ENCODE results near the gene JAK3. TPM values are rescaled to one million over a fixed set of nuclear protein-coding genes. Genes with fewer than 3 reads are reported as not detected.
"Not testable (repeated sequence)": the region's sequence is repeated elsewhere in the genome, so short reads cannot be mapped to it uniquely, and the experiment has no call there.

The JAK3 gene
- total and polyA plus RNA-seq, 2 experiments from 2014 or later: 3.0 to 3.2 TPM

DNA sequence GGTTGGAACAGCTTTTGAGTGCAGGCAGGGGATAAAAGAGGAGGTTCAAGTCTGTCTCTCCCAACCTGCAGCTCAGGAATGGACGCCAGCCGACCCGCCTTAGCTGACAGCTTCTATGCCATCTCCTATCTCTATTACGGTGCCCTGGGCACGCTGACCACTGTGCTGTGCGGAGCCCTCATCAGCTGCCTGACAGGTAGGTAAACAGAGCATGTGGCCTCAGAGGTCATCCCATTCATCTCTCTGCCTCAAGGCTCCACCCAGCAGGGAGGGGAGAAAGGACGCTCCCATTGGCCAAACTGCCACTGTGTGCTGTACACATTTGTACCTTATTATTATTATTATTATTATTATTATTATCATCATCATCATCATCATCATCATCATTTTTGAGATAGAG lies 40.5 kb upstream of the JAK3 start:
- Histone ChIP-seq H3K4me1 (ENCODE audit: insufficient read depth) (no peaks in the 10 kb centered on the region), H2AFZ (no peak overlapping the region), H3K36me3 (replicated peaks; ENCODE audit: insufficient read depth, low read depth) (no peaks in the 10 kb centered on the region), H3K4me2 (no peak overlapping the region), H3K27ac (no peak overlapping the region), H3K9me2 (replicated peaks; ENCODE audit: insufficient read depth) (no peaks in the 10 kb centered on the region), H3K79me2 (no peaks in the 10 kb centered on the region), H4K20me1 (ENCODE audit: insufficient read depth, poor library complexity, severe bottlenecking) (no peaks in the 10 kb centered on the region), H3K27me3 (no peaks in the 10 kb centered on the region), H3K9me3 (ENCODE audit: low read depth) (no peaks in the 10 kb centered on the region), H3K4me3 (no peak overlapping the region)
- TF ChIP-seq, protein P1, sequence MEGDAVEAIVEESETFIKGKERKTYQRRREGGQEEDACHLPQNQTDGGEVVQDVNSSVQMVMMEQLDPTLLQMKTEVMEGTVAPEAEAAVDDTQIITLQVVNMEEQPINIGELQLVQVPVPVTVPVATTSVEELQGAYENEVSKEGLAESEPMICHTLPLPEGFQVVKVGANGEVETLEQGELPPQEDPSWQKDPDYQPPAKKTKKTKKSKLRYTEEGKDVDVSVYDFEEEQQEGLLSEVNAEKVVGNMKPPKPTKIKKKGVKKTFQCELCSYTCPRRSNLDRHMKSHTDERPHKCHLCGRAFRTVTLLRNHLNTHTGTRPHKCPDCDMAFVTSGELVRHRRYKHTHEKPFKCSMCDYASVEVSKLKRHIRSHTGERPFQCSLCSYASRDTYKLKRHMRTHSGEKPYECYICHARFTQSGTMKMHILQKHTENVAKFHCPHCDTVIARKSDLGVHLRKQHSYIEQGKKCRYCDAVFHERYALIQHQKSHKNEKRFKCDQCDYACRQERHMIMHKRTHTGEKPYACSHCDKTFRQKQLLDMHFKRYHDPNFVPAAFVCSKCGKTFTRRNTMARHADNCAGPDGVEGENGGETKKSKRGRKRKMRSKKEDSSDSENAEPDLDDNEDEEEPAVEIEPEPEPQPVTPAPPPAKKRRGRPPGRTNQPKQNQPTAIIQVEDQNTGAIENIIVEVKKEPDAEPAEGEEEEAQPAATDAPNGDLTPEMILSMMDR (IDR thresholded peaks at IDR 0.05; ENCODE audit: poor library complexity): no peak
- no peak for TF ChIP-seq EZH2 (IDR thresholded peaks at IDR 0.05; ENCODE audit: borderline replicate concordance)
- TF ChIP-seq EZH2phosphoT487 (IDR thresholded peaks at IDR 0.05; ENCODE audit: low read depth, severe bottlenecking, unreplicated experiment): no peak
- 72% methylated on average over 7 of the region's 7 CpGs for WGBS (ENCODE audit: low lambda C conversion rate, missing lambda C conversion rate)
- no peak for DNase-seq (ENCODE audit: low spot score)

DNA sequence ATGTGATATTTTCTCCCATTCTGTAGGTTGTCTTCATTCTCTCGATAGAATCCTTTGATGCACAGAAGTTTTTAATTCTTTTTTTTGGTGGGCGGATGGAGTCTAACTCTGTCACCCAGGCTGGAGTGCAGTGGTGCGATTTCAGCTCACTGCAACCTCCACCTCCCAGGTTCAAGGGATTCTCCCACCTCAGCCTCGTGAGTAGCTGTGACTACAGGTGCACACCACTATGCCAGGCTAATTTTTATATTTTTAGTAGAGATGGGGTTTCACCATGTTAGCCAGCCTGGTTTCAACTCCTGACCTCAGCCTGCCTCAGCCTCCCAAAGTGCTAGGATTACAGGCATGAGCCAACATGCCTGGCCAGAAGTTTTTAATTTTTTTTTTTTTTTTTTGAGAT lies 39.4 kb upstream of the JAK3 start:
- H3K79me2 ChIP-seq; H4K20me1 ChIP-seq (ENCODE audit: insufficient read depth, poor library complexity, severe bottlenecking); H3K36me3 ChIP-seq (replicated peaks; ENCODE audit: insufficient read depth, low read depth); H3K4me1 ChIP-seq (ENCODE audit: insufficient read depth); H3K4me3 ChIP-seq; H3K9me3 ChIP-seq (ENCODE audit: low read depth); H2AFZ ChIP-seq; H3K9me2 ChIP-seq (replicated peaks; ENCODE audit: insufficient read depth); H3K4me2 ChIP-seq; DNase-seq (ENCODE audit: low spot score); H3K27ac ChIP-seq; H3K27me3 ChIP-seq: not testable (repeated sequence)
- whole genome bisulfite sequencing (ENCODE audit: low lambda C conversion rate, missing lambda C conversion rate): 88% methylated on average over 4 of the region's 4 CpGs

DNA sequence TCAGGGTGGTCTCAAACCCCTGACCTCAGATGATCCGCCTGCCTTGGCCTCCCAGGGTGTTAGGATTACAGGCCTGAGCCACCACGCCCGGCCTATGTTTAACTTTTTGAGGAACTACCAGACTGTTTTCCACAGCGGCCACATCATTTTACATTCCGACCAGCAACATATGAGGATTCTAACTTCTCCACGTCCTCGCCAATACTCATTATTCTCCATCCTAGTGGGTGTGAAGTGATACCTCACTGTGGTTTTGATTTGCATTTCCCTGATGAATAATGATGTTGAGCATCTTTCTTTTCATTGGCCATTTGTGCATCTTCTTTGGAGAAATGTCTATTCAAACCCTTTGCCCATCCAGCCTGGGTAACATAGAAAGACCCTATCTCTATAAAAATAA lies 38.7 kb upstream of the JAK3 start:
- H2AFZ ChIP-seq: no peak overlapping the region
- no peaks in the 10 kb centered on the region for H3K79me2 ChIP-seq

DNA sequence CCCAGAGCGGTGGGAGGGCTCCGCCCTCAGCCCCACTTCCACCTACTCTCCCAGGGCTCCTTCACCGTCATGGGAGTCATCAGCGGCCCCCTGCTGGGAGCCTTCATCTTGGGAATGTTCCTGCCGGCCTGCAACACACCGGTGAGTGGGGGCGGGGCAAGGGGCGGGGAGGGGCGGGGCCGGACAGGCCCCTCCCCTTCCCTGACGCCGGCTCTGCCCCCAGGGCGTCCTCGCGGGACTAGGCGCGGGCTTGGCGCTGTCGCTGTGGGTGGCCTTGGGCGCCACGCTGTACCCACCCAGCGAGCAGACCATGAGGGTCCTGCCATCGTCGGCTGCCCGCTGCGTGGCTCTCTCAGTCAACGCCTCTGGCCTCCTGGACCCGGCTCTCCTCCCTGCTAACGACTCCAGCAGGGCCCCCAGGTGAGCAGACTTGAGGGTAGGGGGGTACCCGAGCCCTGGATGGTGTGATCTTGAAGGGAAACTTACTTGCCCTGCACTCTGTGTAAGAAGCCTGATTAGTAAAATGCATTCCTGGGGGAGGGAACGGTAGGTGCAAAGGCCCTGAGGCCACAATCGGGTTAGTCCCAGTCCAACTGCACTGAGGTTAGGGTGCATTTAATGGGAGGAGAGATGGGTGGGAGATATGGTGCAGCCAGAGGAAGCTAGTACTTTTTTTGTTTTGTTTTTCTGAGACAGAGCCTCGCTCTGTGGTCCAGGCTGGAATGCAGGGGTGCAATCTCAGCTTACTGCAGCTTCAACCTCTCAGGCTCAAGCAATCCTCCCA lies 36.0 kb upstream of the JAK3 start:
- no peaks in the 10 kb centered on the region for H3K4me1 ChIP-seq (ENCODE audit: insufficient read depth)
- H3K4me3 ChIP-seq: no peak overlapping the region
- no peaks in the 10 kb centered on the region for H3K9me2 ChIP-seq (replicated peaks; ENCODE audit: insufficient read depth)
- H4K20me1 ChIP-seq (ENCODE audit: insufficient read depth, poor library complexity, severe bottlenecking): no peaks in the 10 kb centered on the region
- H3K79me2 ChIP-seq: no peaks in the 10 kb centered on the region
- no peaks in the 10 kb centered on the region for H3K9me3 ChIP-seq (ENCODE audit: low read depth)
- H3K27me3 ChIP-seq: no peaks in the 10 kb centered on the region
- no peak overlapping the region for H3K4me2 ChIP-seq
- H3K27ac ChIP-seq: no peak overlapping the region
- H2AFZ ChIP-seq: no peak overlapping the region
- DNase-seq (ENCODE audit: low spot score): no peak
- H3K36me3 ChIP-seq (replicated peaks; ENCODE audit: insufficient read depth, low read depth): no peaks in the 10 kb centered on the region
- TF ChIP-seq, protein P1 (IDR thresholded peaks at IDR 0.05; ENCODE audit: poor library complexity): no peak
- TF ChIP-seq EZH2 (IDR thresholded peaks at IDR 0.05; ENCODE audit: borderline replicate concordance) (no peak), EZH2phosphoT487 (IDR thresholded peaks at IDR 0.05; ENCODE audit: low read depth, severe bottlenecking, unreplicated experiment) (no peak)
- 88% methylated on average over 16 of the region's 33 CpGs for WGBS (ENCODE audit: low lambda C conversion rate, missing lambda C conversion rate)

More for the DNA sequence above, 38.7 kb upstream of the JAK3 start:
- Histone ChIP-seq H3K4me2 (no peak overlapping the region), H4K20me1 (ENCODE audit: insufficient read depth, poor library complexity, severe bottlenecking) (no peaks in the 10 kb centered on the region), H3K4me3 (no peak overlapping the region), H3K4me1 (ENCODE audit: insufficient read depth) (no peaks in the 10 kb centered on the region), H3K36me3 (replicated peaks; ENCODE audit: insufficient read depth, low read depth) (no peaks in the 10 kb centered on the region), H3K27me3 (no peaks in the 10 kb centered on the region), H3K27ac (no peak overlapping the region), H3K9me2 (replicated peaks; ENCODE audit: insufficient read depth) (no peaks in the 10 kb centered on the region), H3K9me3 (ENCODE audit: low read depth) (no peaks in the 10 kb centered on the region)
- no peak for TF ChIP-seq EZH2 (IDR thresholded peaks at IDR 0.05; ENCODE audit: borderline replicate concordance)
- WGBS (ENCODE audit: low lambda C conversion rate, missing lambda C conversion rate): 86% methylated on average over 7 of the region's 7 CpGs
- no peak for DNase-seq (ENCODE audit: low spot score)
